ENCODE data around the gene APOL3.
"Not testable (repeated sequence)": the region's sequence is repeated elsewhere in the genome, so short reads cannot be mapped to it uniquely, and the experiment has no call there.

Gene APOL3

GRCh38 chr22:36100134-36100824, 60.3 kb downstream of the APOL3 start:
- no peak for DNase-seq

- DNase-seq: not testable (repeated sequence)
Observed at GRCh38 chr22:36099561-36099960, 61.0 kb downstream of the APOL3 start.

GRCh38 chr22:36097880-36098279, 62.7 kb downstream of the APOL3 start:
- no peak for DNase-seq

GRCh38 chr22:36090772-36091171, 69.8 kb downstream of the APOL3 start:
- DNase-seq: not testable (repeated sequence)

All from effector CD4-positive, alpha-beta T cell (primary cell).